Measurements from ENCODE around the gene SRI. TPM values are rescaled to one million over a fixed set of nuclear protein-coding genes. Genes with fewer than 3 reads are reported as not detected.

SRI gene
- total RNA-seq, 1 experiment from 2014 or later: 269 TPM

DNA sequence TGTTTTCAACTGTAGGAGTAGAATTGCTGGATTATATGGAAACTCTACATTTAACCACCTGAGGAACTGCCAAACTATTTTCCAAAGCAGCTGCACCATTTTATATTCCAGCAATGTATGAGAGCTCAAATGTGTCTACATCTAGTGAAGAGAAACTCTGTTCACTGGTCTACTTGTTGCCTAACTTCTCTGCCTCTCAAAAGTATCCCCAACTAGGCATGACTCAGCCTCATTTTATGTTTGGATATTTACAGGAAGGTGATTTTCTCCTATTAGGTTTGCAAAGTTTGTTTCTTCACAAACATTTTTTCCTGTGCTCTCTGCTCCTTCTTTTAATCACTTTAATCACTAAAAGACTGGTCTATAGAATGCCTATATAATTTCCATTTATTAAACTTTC, 37.1 kb upstream of the SRI start:
- TF ChIP-seq EZH2 (IDR thresholded peaks at IDR 0.05; ENCODE audit: low read depth): no peak
- TF ChIP-seq, protein P1, sequence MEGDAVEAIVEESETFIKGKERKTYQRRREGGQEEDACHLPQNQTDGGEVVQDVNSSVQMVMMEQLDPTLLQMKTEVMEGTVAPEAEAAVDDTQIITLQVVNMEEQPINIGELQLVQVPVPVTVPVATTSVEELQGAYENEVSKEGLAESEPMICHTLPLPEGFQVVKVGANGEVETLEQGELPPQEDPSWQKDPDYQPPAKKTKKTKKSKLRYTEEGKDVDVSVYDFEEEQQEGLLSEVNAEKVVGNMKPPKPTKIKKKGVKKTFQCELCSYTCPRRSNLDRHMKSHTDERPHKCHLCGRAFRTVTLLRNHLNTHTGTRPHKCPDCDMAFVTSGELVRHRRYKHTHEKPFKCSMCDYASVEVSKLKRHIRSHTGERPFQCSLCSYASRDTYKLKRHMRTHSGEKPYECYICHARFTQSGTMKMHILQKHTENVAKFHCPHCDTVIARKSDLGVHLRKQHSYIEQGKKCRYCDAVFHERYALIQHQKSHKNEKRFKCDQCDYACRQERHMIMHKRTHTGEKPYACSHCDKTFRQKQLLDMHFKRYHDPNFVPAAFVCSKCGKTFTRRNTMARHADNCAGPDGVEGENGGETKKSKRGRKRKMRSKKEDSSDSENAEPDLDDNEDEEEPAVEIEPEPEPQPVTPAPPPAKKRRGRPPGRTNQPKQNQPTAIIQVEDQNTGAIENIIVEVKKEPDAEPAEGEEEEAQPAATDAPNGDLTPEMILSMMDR (conservative IDR thresholded peaks at IDR 0.05): no peak
- ChIA-PET CTCF (no interaction called here), POLR2A (ENCODE audit: unreplicated experiment) (no interaction called here)
- Histone ChIP-seq H3K4me2 (peak overlapping the region; percentile 45), H3K9me3 (ENCODE audit: insufficient read depth, low read depth) (peaks cover 24% of the 10 kb centered on the region), H3K27me3 (ENCODE audit: insufficient read depth, low read depth) (no peaks in the 10 kb centered on the region), H3K4me1 (replicated peaks; ENCODE audit: insufficient read depth) (peaks cover 72% of the 10 kb centered on the region), H3K27ac (peak overlapping the region; percentile 88), H2AFZ (no peak overlapping the region; the same call in 1 of the 2 replicates), H4K20me1 (ENCODE audit: insufficient read depth) (no peaks in the 10 kb centered on the region), H3K9me2 (ENCODE audit: insufficient read depth) (0 out of 2 replicates have a peak, but pooled peaks cover 4% of the 10 kb centered on the region), H3K79me2 (ENCODE audit: low read depth) (no peaks in the 10 kb centered on the region), H3F3A (ENCODE audit: insufficient read depth, low read depth) (peaks cover 46% of the 10 kb centered on the region), H3K36me3 (ENCODE audit: low read depth) (no peaks in the 10 kb centered on the region), H3K4me3 (no peak overlapping the region)
- BruUV-seq (replicated peaks): no TSS peak
- DNase-seq: peak in 1 of 2 experiments; percentile 51
- intact Hi-C loops (cut with micrococcal nuclease; ENCODE audit: unreplicated experiment): loop anchor here (5.0 kb wide), 1 partner anchor 50 kb away; the partner anchor contains the start of gene STEAP4

DNA sequence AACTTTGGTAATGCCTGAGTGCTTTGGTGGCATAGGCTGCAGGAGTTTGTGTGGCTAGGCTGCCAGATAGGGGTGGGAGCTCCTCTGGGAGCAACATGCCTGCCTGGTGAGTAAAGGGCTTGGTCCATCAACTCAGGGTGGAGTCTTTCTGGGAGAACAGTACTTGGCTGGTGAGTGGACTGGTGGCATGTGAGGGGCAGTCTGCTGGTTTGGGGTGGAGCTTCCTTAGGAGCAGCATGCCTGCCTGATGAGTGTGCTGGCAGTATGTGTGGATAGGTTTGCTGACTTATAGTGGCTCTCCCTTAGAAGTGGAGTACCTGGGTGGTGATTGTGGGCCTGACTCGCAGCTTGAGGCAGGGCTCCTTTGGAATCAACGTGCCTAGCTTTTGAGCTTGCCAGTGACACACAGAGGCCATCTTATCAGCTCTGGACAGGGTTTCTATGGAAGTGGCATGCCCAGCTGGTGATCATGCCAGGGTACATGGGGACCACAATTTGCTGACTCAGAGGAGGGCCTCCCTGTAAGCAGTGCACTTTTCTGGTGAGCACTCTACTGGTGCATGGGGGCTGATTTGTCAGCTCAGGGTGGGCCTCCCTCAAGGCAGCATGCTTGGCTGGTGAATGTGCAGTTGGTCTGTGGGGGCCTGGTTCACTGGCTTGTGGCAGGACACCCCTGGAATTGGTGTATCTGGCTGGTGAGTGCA, 35.0 kb upstream of the SRI start:
- Histone ChIP-seq H4K20me1 (ENCODE audit: insufficient read depth) (no peaks in the 10 kb centered on the region), H3K9me2 (ENCODE audit: insufficient read depth) (no peaks in the 10 kb centered on the region), H3K4me3 (peak overlapping the region; percentile 23; the same call in 1 of the 2 replicates), H3K27ac (peak overlapping the region; percentile 88), H3F3A (ENCODE audit: insufficient read depth, low read depth) (peaks cover 35% of the 10 kb centered on the region), H2AFZ (no peak overlapping the region), H3K27me3 (ENCODE audit: insufficient read depth, low read depth) (no peaks in the 10 kb centered on the region), H3K9me3 (ENCODE audit: insufficient read depth, low read depth) (peaks cover 16% of the 10 kb centered on the region), H3K79me2 (ENCODE audit: low read depth) (no peaks in the 10 kb centered on the region), H3K36me3 (ENCODE audit: low read depth) (no peaks in the 10 kb centered on the region), H3K4me2 (peak overlapping the region; percentile 41), H3K4me1 (replicated peaks; ENCODE audit: insufficient read depth) (peaks cover 58% of the 10 kb centered on the region)
- DNase-seq: peak; percentile 89 to 95
- TF ChIP-seq, protein P1 (conservative IDR thresholded peaks at IDR 0.05): no peak
- no peak for TF ChIP-seq EZH2 (IDR thresholded peaks at IDR 0.05; ENCODE audit: low read depth)
- ChIA-PET POLR2A (ENCODE audit: unreplicated experiment) (interaction anchor here (0.6 to 1.2 kb wide), 9 partner anchors 11 to 1007 kb away, joined by 3 to 36 read pairs (median 3); partner anchors contain the start of gene STEAP4), CTCF (interaction anchor here (2.3 kb wide), 1 partner anchor 11 kb away, joined by 24 read pairs; no protein-coding TSS in a partner anchor)
- intact Hi-C loops (cut with micrococcal nuclease; ENCODE audit: unreplicated experiment): loop anchor here (1.0 to 5.0 kb wide), 3 partner anchors 28 to 52 kb away; partner anchors contain the start of gene STEAP4
- BruUV-seq (replicated peaks): TSS peak; percentile 74

DNA sequence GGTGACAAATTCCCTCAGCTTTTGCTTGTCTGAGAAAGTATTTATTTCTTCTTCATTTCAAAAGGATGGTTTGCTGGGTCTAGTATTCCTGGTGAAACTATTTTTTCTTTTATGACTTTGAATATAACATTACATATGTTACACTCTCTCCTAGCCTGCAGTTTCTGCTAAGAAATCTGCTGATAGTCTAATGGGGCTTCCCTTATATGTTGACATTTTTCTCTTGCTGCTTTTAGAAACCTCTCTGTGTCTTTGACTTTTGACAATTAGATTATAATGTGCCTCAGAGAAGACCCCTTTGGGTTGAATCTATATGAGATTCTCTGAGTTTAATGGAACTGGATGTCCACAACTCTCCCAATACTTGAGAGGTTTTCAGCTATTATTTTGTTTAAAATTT, 33.8 kb upstream of the SRI start:
- no peaks in the 10 kb centered on the region; the same call in 1 of the 2 replicates for H3K36me3 ChIP-seq (ENCODE audit: low read depth)
- intact Hi-C loops (cut with micrococcal nuclease; ENCODE audit: unreplicated experiment): loop anchor here (1.0 kb wide), 1 partner anchor 36 kb away; no protein-coding TSS in a partner anchor
- no TSS peak for BruUV-seq (replicated peaks)
- H2AFZ ChIP-seq: no peak overlapping the region
- ChIA-PET CTCF (no interaction called here), POLR2A (ENCODE audit: unreplicated experiment) (interaction anchor here (0.9 kb wide), 1 partner anchor 33 kb away, joined by 8 read pairs; no protein-coding TSS in a partner anchor)
- H3K4me3 ChIP-seq: no peak overlapping the region
- peaks cover 25% of the 10 kb centered on the region; the same call in 1 of the 2 replicates for H3F3A ChIP-seq (ENCODE audit: insufficient read depth, low read depth)
- TF ChIP-seq, protein P1 (conservative IDR thresholded peaks at IDR 0.05): no peak
- TF ChIP-seq EZH2 (IDR thresholded peaks at IDR 0.05; ENCODE audit: low read depth): no peak
- H3K79me2 ChIP-seq (ENCODE audit: low read depth): no peaks in the 10 kb centered on the region
- peaks cover 45% of the 10 kb centered on the region for H3K4me1 ChIP-seq (replicated peaks; ENCODE audit: insufficient read depth)
- no peaks in the 10 kb centered on the region for H3K27me3 ChIP-seq (ENCODE audit: insufficient read depth, low read depth)
- H3K9me2 ChIP-seq (ENCODE audit: insufficient read depth): no peaks in the 10 kb centered on the region
- DNase-seq: no peak
- peaks cover 19% of the 10 kb centered on the region for H3K9me3 ChIP-seq (ENCODE audit: insufficient read depth, low read depth)
- no peak overlapping the region for H3K4me2 ChIP-seq
- peak overlapping the region; percentile 88; the same call in 1 of the 2 replicates for H3K27ac ChIP-seq
- H4K20me1 ChIP-seq (ENCODE audit: insufficient read depth): no peaks in the 10 kb centered on the region

Measured in PC-9 (cell line).